Stimulated activated CD8-positive, alpha-beta memory T cell treated with anti-CD3 and anti-CD28 coated beads, Interleukin-4, amount 100 ng/mL, for 24 hours (primary cell): ENCODE data around the gene RPS26.

Experiments
- DNase-seq: peaks from one replicate; pipeline ENCODE4 v3.0.0-alpha.2; 2020; ENCODE audit warnings: low read depth

RPS26 gene

GRCh38 chr12:56078931-56079722, 37.4 kb downstream of the RPS26 start:
- peak; percentile 24 for DNase-seq

- DNase-seq: peak; percentile 64
Measured at GRCh38 chr12:56079723-56080555, 38.2 kb downstream of the RPS26 start, which contains the start of gene ERBB3. ERBB3 (plus strand) TSS chr12:56080165; CDS start chr12:56080301, 136 bp downstream.

GRCh38 chr12:56080556-56081138, 38.9 kb downstream of the RPS26 start:
- DNase-seq: no peak

DNA sequence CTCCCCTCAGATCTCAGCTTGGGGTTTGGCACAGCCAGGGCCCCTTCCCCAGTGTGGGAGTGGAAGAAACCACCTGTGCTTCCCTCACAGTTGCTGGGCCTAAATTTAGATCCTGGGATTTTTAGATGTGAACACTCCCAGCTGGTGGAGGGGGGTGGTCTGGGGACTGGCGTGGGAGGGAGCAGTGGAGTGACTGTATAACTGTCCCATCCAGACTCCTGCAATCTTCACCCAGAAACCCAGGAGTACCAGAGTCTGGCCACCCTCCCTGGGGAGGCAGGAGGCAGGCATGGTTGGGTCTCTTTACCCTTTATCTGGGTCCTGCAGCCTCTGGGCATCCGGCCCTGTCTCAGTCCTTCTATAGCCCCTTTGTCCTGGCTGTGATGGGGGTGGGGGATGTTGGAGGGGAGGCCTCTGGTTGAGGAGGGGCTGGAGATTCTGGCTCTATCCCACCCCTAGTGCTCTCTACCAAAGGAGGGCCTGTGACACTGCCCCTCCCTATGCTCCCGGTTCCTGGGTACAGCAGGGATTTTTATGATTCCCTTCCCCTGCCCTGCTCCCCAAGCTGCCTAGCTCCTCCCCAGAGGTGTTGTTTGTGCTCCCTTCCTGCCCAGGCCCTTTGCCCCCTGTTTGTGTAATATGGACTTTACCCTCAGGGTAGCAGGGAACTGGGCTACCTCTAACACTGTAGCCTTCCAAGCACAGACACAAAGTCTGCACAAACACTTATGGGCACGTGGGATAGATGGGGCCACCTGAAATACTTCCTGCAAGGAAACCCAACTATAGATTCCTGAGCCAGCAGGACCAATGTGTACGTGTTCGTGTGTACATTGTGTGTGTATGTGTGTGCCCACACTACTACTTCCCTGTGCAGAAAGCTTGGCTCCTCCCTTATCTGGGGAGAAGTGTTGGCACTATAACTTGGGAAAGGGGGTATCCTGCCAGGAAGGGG, 40.0 kb downstream of the RPS26 start:
- DNase-seq: no peak

GRCh38 chr12:56082382-56082781, 40.7 kb downstream of the RPS26 start:
- no peak for DNase-seq

DNA sequence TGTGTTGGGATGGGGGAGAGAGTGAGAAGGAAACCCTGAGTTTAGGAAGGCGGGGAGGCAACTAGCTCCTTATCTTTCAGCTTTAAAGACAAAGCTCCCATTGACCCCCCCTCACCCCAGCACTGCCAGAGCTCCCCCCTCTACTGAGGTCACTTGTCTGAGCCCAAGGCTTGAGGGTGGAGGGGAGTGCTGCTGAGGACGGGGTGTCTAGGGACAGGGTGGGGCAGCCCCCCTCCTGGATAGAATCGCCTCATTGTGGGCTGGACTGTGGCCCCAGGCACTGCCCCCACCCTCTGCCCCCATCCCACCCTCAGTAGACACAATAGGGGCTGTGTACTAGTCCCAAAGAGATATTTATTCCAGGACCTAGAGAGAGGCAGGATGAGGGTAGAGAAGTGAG, 41.2 kb downstream of the RPS26 start:
- no peak for DNase-seq

- DNase-seq: no peak
Measured at GRCh38 chr12:56084958-56085543, 43.3 kb downstream of the RPS26 start.

DNA sequence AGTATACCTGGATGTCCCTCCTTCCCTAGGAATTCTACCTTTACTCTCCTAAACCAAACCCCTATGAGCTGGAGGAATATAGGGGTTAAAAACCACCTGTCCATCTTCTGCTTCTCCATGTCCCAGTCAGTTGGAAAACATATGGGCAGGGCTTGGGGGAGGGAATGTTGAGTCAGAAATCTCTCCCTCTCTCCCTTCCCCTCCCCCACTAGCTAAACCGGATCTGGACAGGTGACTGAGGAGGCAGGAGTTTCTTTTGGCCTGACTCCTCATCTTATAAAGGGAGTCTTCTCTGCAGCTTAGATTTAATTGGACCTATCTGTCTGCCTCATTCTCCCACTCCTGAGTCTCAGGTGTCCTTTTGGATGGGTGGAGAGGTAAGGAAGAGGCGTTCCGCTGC, 44.4 kb downstream of the RPS26 start:
- no peak for DNase-seq

DNA sequence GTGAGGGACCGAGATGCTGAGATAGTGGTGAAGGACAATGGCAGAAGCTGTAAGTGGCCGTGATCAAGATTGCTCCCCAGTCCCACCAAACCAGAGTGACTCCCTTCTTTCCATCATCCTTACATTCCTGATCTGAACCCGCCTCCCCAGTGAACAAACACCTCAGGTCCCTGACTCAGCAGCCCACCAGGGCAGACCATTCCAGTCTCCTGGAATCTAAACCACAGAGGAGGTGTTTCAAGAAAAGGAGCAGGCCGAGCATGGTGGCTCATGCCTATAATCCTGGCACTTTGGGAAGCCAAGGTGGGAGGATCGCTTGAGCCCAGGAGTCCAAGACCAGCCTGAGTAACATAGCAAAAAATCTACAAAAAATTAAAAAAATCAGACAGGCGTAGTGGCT, 44.9 kb downstream of the RPS26 start:
- DNase-seq: no peak

- DNase-seq: no peak
Measured at GRCh38 chr12:56087220-56087619, 45.5 kb downstream of the RPS26 start.
